ENCODE data around the gene ABCA13.
"Not testable (repeated sequence)": the region's sequence is repeated elsewhere in the genome, so short reads cannot be mapped to it uniquely, and the experiment has no call there.

Gene ABCA13

DNA sequence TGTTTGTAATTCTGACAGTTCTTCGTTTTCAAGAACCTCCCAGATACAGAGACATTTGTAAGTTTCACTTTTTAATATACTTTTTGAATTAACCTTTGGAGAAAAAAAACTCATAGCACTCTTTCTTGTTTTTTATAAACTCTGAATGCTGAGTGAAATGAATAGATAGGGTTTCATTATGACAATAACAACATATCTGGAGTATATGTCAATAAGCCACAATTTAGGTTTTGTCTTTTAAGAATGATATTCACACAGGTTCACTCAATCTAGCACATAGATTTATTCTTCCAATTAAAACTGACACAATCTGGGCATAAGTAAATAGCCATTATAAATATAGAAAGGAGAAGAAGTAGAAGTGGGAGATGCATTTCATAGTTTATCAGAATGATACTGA is 21.7 kb downstream of the ABCA13 start:
- Mint-ChIP-seq H3K36me3 (no peaks in the 10 kb centered on the region), H3K4me1 (no peaks in the 10 kb centered on the region), H3K27ac (no peak overlapping the region), H3K9me3 (peaks cover 2% of the 10 kb centered on the region), H3K27me3 (peaks cover 9% of the 10 kb centered on the region), H3K4me3 (no peak overlapping the region)
- no peak for ATAC-seq

- H3K9me3 Mint-ChIP-seq = peaks cover 2% of the 10 kb centered on the region
These were observed 22.2 kb downstream of the ABCA13 start for GRCh38 chr7:48193421-48193820.

GRCh38 chr7:48200946-48201589 is 29.8 kb downstream of the ABCA13 start:
- H3K27me3 Mint-ChIP-seq, H3K27ac Mint-ChIP-seq, H3K9me3 Mint-ChIP-seq, H3K36me3 Mint-ChIP-seq, H3K4me3 Mint-ChIP-seq, H3K4me1 Mint-ChIP-seq, ATAC-seq: not testable (repeated sequence)

More at GRCh38 chr7:48193421-48193820, 22.2 kb downstream of the ABCA13 start:
- Mint-ChIP-seq H3K36me3 (no peaks in the 10 kb centered on the region), H3K27me3 (peaks cover 4% of the 10 kb centered on the region), H3K4me3 (no peak overlapping the region), H3K4me1 (no peaks in the 10 kb centered on the region), H3K27ac (no peak overlapping the region)
- ATAC-seq = no peak

DNA sequence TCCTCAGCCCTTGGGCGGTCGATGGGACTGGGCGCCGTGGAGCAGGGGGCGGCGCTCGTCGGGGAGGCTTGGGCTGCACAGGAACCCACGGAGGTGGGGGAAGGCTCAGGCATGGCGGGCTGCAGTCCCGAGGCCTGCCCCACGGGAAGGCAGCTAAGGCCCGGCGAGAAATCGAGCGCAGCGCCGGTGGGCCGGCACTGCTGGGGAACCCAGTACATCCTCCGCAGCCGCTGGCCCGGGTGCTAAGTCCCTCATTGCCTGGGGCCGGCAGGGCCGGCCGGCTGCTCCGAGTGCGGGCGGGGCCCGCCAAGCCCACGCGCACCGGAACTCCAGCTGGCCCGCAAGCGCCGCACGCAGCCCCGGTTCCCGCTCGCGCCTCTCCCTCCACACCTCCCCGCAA is 31.7 kb downstream of the ABCA13 start:
- H3K4me3 Mint-ChIP-seq, H3K27ac Mint-ChIP-seq, H3K4me1 Mint-ChIP-seq, H3K9me3 Mint-ChIP-seq, H3K36me3 Mint-ChIP-seq, ATAC-seq: not testable (repeated sequence)
- H3K27me3 Mint-ChIP-seq = peaks cover 16% of the 10 kb centered on the region

GRCh38 chr7:48207155-48207675 is 36.0 kb downstream of the ABCA13 start:
- Mint-ChIP-seq H3K36me3 (no peaks in the 10 kb centered on the region), H3K9me3 (peaks cover 8% of the 10 kb centered on the region), H3K4me3 (no peak overlapping the region), H3K27ac (no peak overlapping the region), H3K4me1 (no peaks in the 10 kb centered on the region), H3K27me3 (peaks cover 8% of the 10 kb centered on the region)
- no peak for ATAC-seq

- no peak overlapping the region for H3K4me3 Mint-ChIP-seq
- no peak for ATAC-seq
- H3K27ac Mint-ChIP-seq = no peak overlapping the region
- H3K36me3 Mint-ChIP-seq = no peaks in the 10 kb centered on the region
- no peaks in the 10 kb centered on the region for H3K4me1 Mint-ChIP-seq
- peaks cover 8% of the 10 kb centered on the region for H3K9me3 Mint-ChIP-seq
- peaks cover 8% of the 10 kb centered on the region for H3K27me3 Mint-ChIP-seq
These were observed 37.8 kb downstream of the ABCA13 start for GRCh38 chr7:48209004-48209600.

DNA sequence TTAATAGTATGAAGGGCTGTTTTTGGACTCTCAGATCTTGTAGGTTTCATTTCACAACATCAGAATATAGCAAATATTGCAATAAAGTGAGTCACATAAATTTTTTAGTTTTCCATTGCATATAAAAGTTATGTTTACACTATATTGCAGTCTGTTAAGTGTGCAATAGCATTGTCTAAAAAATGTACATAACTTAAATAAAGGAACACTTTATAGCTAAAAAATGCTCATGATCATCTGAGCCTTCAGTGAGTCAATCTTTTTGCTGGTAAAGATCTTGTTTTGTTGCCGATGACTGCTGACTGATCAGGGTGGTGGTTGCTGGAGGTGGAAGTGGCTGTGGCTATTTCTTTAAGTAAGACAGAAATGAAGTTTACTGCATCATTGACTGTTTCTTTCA is 42.0 kb downstream of the ABCA13 start:
- Mint-ChIP-seq H3K4me1 (no peaks in the 10 kb centered on the region), H3K4me3 (no peak overlapping the region), H3K9me3 (peaks cover 7% of the 10 kb centered on the region), H3K36me3 (no peaks in the 10 kb centered on the region), H3K27ac (no peak overlapping the region), H3K27me3 (no peaks in the 10 kb centered on the region)
- no peak for ATAC-seq

GRCh38 chr7:48217266-48217665 is 46.0 kb downstream of the ABCA13 start:
- no peak overlapping the region for H3K27ac Mint-ChIP-seq
- H3K36me3 Mint-ChIP-seq = no peaks in the 10 kb centered on the region

DNA sequence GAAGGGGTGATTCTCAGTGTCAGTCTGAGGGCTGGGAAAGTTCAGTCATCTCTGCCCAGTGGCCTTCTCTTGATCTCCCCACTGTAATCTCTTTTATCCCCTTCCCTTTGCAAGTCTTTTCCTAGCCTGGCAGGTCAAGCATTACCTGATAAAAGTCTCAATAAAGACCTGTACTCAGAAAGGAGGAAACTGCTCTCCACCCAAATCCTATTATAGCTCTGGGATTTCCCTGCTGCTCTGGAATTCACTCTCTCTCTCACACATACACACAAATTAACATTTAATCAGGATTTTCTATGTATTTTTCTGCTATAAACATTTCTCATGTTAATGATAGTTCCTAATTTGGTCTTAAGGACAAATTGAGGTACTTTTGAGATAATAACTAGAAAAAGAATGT is 46.5 kb downstream of the ABCA13 start:
- no peaks in the 10 kb centered on the region for H3K4me1 Mint-ChIP-seq
- H3K27me3 Mint-ChIP-seq = no peaks in the 10 kb centered on the region
- ATAC-seq = no peak
- no peaks in the 10 kb centered on the region for H3K36me3 Mint-ChIP-seq
- H3K9me3 Mint-ChIP-seq = peaks cover 6% of the 10 kb centered on the region
- no peak overlapping the region for H3K27ac Mint-ChIP-seq
- H3K4me3 Mint-ChIP-seq = no peak overlapping the region

More at GRCh38 chr7:48217266-48217665, 46.0 kb downstream of the ABCA13 start:
- Mint-ChIP-seq H3K27me3 (no peaks in the 10 kb centered on the region), H3K9me3 (peaks cover 5% of the 10 kb centered on the region), H3K4me1 (no peaks in the 10 kb centered on the region), H3K4me3 (no peak overlapping the region)
- ATAC-seq = no peak

DNA sequence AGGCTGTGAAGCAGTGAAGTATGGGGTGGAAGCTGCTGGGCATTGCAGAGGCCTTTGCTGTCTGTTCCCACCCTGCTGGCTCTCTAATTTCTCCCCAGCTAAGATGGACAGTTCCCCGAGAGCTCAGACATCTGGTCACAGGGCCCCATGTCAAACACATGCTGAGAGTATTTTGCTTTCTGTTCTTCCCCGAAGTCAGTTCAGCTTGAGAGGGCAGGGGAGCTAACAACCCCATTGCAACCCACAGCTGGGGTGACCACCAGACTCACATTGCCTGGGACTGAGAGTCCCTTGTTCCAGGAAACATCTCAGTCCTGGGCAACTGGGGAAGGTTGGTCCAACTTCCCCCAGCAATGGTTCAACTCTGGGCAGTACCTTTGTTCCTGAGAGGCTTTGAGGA is 52.8 kb downstream of the ABCA13 start:
- Mint-ChIP-seq H3K4me1 (no peaks in the 10 kb centered on the region), H3K4me3 (no peak overlapping the region), H3K9me3 (peaks cover 12% of the 10 kb centered on the region), H3K36me3 (no peaks in the 10 kb centered on the region), H3K27ac (no peak overlapping the region), H3K27me3 (no peaks in the 10 kb centered on the region)
- ATAC-seq = no peak

DNA sequence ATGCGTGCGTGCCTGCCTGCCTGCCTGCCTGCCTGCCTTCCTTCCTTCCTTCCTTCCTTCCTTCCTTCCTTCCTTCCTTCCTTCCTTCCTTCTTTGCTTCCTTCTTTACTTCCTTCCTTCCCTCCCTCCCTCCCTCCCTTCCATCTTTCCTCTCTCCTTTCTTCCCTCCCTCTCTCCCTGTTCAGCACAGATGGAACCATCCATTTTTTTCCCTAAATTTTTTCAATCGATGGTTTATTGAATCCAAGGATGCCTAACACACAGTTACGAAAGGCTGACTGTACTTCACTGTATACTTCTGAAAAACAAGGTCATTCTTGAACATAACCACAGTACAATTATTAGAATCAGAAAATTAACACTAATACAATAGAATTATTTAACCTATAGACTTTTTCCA is 53.8 kb downstream of the ABCA13 start:
- H3K9me3 Mint-ChIP-seq = peaks cover 9% of the 10 kb centered on the region
- no peaks in the 10 kb centered on the region for H3K4me1 Mint-ChIP-seq
- H3K4me3 Mint-ChIP-seq = no peak overlapping the region
- H3K27ac Mint-ChIP-seq = no peak overlapping the region
- H3K27me3 Mint-ChIP-seq = no peaks in the 10 kb centered on the region
- no peaks in the 10 kb centered on the region for H3K36me3 Mint-ChIP-seq
- ATAC-seq = no peak

DNA sequence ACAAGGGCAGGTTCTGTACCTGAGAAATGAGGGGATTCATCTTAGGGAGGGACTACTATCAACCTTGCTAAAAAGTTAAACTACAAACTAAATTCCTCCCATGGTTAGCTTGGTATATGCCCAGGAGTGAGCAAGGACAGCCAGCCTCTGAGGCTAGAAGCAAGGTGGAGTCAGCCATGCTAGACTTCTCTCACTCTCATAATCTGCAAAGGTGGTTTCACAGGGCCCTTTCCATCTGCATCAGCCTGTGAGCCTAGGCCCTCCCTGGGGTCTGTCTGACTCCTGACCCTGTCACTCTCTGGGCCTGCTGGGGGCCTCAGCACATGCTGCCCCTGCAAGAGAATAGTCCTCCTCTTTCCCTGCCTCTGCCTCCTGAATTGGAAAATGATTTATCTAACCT is 66.1 kb downstream of the ABCA13 start:
- Mint-ChIP-seq H3K27ac (no peak overlapping the region), H3K4me3 (no peak overlapping the region), H3K36me3 (no peaks in the 10 kb centered on the region), H3K9me3 (peaks cover 6% of the 10 kb centered on the region), H3K27me3 (no peaks in the 10 kb centered on the region), H3K4me1 (no peaks in the 10 kb centered on the region)
- ATAC-seq = no peak

DNA sequence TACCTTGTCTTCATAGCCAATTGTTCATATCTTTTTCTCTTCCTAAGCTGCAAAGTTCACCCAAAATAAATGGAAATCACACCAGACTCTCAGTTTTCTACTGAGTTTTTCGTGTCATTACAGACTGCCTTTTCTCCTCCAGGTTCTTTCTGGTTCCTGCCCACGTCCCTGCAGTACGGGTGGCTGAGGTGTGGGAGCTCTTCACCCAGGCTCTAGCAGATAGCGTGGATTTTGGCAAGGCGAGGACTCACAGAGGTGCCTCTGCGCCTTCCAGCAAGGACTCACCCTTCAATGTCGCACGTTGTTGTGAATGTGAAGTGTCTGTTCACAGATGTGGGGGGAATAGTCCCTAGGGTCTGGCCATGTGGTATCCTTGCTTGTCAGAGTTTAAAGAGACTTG is 71.6 kb downstream of the ABCA13 start:
- Mint-ChIP-seq H3K36me3 (no peaks in the 10 kb centered on the region), H3K4me3 (no peak overlapping the region), H3K27ac (no peak overlapping the region), H3K4me1 (no peaks in the 10 kb centered on the region), H3K9me3 (no peaks in the 10 kb centered on the region), H3K27me3 (peaks cover 20% of the 10 kb centered on the region)
- ATAC-seq = no peak

GRCh38 chr7:48244864-48245271 is 73.6 kb downstream of the ABCA13 start:
- ATAC-seq = no peak
- H3K27me3 Mint-ChIP-seq = peaks cover 20% of the 10 kb centered on the region
- H3K27ac Mint-ChIP-seq = no peak overlapping the region
- no peak overlapping the region for H3K4me3 Mint-ChIP-seq
- no peaks in the 10 kb centered on the region for H3K4me1 Mint-ChIP-seq
- no peaks in the 10 kb centered on the region for H3K9me3 Mint-ChIP-seq
- no peaks in the 10 kb centered on the region for H3K36me3 Mint-ChIP-seq

- Mint-ChIP-seq H3K36me3 (no peaks in the 10 kb centered on the region), H3K27ac (no peak overlapping the region), H3K27me3 (peaks cover 20% of the 10 kb centered on the region), H3K9me3 (no peaks in the 10 kb centered on the region), H3K4me3 (no peak overlapping the region), H3K4me1 (no peaks in the 10 kb centered on the region)
- ATAC-seq = peak; percentile 57
These were observed 74.7 kb downstream of the ABCA13 start for GRCh38 chr7:48245751-48246472.

DNA sequence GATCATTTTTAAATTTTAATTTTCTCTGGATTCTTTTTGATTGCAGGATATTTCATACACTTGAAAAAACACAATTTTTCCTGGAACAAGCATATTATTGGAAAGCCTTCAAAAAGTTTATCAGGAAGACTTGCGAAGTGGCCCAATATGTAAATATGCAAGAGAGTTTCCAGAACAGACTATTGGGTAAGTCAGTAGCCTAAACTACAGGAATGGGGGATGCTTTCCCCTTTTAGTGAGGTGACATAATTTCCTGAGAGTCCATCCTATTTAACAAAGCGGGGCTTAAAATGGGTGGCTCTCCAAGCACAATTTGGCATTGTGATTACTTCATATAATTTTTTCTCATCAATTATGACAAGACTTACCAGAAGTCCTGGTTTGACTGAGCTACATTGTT is 77.9 kb downstream of the ABCA13 start:
- peaks cover 3% of the 10 kb centered on the region for H3K9me3 Mint-ChIP-seq
- H3K36me3 Mint-ChIP-seq = no peaks in the 10 kb centered on the region
- peaks cover 12% of the 10 kb centered on the region for H3K27me3 Mint-ChIP-seq
- ATAC-seq = no peak
- H3K27ac Mint-ChIP-seq = no peak overlapping the region
- no peak overlapping the region for H3K4me3 Mint-ChIP-seq
- H3K4me1 Mint-ChIP-seq = no peaks in the 10 kb centered on the region
